ENCODE results near the gene ARPP19.
A peak's percentile ranks its signal among the peaks of the same experiment; 100 is the strongest.
"Not testable (repeated sequence)": the region's sequence is repeated elsewhere in the genome, so short reads cannot be mapped to it uniquely, and the experiment has no call there.

The ARPP19 gene

DNA sequence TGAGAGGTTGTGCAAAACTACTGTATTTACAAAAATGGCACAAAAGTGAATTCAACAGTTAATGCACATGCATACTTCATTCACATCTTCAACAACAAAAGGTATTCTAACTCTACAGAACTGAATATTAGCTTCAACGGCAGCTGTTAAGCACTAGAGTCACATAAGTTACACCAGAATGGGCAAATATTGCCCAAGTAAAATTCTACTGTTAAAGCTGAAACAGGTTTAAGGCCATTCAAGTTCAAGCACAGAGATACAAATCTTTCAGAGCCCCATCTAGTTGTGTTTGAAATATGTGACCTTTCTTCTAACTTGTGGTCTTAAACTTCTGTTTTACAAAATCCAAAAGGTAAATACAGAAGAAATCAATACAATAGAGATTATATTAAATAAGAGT is 17.6 kb downstream of the ARPP19 start:
- not testable (repeated sequence) for DNase-seq

DNA sequence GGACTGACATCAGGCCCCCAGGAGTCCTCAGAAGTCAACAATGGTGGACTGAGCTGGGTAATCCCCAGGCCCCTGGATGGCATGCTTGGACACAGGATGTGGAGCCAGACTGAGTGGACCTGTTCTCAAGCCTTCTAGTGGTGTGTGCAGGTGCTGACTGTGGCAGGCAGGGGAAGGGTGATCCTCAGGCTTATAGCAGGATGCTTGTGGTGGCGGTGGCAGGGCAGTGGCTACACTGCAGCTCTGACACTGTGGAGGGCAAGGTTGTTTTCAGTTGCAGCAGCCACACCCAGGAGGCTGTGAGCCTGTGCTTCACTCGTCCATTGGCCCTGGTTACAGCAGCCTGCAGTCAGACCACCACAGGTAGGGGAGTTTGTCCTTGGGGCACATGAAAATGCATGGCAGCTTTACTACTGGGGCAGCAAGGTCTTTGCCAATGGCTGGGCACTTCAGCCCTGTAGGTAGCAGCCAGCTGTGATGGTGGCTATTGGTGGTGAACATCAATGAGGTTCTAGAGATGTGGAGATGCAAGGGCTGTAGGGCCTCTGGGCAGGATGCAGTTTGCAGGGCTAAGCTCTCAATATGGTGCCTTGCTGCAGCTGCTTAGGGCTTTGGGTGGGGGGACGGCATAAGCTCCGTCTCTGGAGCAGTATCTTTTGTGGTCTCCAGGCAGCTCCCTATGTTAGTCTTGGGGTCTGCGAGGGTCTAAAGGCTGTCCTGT is 22.6 kb downstream of the ARPP19 start:
- DNase-seq, result no peak

DNA sequence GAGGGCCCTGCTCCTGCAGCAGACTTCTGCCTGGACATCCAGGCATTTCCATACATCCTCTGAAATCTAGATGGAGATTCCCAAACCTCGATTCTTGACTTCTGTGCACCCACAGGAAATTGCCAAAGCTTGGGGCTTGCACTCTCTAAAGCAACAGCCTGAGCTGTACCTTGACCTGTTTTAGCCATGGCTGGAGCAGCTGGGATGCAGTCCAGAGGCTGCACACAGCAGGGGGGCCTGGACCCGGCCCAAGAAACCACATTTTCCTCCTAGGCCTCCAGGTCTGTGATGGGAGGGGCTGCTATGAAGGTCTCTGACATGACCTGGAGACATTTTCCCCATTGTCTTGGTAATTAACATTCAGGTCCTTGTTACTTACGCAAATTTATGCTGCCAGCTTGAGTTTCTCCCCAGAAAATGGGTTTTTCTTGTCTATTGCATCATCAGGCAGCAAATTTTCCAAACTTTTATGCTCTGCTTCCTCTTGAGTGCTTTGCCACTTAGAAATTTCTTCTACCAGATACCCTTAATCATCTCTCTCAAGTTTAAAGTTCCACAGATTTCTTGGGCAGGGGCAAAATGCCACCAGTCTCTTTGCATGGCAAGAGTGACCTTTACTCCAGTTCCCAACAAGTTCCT is 28.3 kb downstream of the ARPP19 start:
- no peak for DNase-seq

GRCh38 chr15:52537459-52537858 is 31.4 kb downstream of the ARPP19 start:
- no peak for DNase-seq

DNA sequence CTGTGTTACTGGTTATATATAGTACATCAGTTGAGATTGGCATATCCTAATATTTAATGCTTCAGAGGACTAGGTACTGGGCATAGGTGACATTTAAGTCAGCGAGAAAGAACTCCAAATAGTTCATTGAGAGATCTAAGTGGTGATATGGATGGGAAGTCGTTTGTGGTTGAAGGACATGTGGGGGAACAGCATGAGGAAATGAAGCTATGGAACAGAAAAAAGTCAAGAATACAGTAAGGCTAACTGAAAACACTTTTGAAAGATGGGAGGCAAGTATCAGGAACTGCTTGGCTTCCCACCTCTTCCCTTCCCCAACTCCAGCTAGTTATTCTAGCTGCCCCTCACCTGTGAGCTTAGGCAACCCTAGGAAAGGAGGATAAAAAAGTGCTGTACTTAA is 36.4 kb downstream of the ARPP19 start:
- DNase-seq, result peak in 2 of 4 experiments; percentile 13 to 30

DNA sequence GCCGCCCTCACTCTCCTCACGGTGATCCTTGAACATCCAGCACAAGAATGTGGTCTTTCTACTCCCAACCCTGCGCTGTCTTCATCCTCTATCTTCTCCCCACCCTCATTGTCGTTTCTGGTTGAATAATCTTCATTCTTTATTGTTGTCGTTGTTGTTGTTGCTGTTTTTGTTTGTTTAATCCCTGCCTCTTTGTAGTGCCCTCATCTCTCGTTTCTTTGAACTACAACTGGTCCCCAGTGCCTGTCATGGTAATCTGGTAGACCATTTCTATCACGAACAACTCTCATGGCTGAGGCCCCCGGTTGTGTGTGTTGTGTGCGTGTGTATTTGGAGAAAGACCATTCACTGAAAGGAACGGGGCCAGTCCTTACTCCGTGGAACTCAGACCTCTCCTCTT is 38.9 kb downstream of the ARPP19 start:
- DNase-seq, result no peak

- DNase-seq, result no peak
Measured at GRCh38 chr15:52529341-52529924, 39.4 kb downstream of the ARPP19 start.

GRCh38 chr15:52528564-52529340 is 40.1 kb downstream of the ARPP19 start, which contains the start of gene MYO5A:
Gene MYO5A (minus strand): TSS chr15:52528880. CDS start chr15:52528806, 74 bp downstream.
- DNase-seq, result peak; percentile 79 to 94 (median 88)

- peak; percentile 44 to 73 (median 68) for DNase-seq
Measured at GRCh38 chr15:52527911-52528563, 40.8 kb downstream of the ARPP19 start.

DNA sequence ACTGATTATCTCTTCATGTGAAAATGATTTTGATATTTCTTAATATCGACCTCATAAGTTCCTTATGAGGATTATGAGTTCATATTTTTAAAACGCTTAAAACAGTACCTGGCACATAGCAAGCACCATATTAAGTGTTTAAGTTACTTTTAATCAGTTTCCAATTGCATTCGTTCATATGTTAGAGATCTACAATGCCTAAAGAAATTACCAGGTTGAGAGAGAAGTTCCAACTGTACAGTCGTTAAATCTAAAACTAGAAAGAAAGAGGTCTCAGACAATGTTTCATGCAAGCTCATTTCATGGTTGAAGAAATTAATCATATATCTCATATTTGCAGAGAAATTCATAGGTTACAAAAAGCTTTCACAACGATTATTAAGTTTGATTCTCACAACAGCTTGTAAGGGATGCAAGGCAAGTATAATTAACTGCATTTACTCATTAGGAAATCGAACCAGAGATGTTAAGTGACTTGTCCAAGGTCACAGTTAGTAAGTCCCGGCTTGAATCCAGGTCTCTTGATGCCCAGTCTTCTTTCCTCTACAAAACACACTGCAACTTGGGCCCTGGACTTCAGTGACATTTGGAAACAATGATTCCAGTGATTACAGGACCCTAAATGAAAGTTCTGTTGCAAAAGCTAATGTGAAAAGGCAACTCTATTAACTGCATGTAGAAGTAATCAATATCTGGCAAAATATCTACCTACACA is 41.5 kb downstream of the ARPP19 start:
- no peak for DNase-seq

- DNase-seq, result no peak
Measured at GRCh38 chr15:52524223-52525136, 44.4 kb downstream of the ARPP19 start.

DNA sequence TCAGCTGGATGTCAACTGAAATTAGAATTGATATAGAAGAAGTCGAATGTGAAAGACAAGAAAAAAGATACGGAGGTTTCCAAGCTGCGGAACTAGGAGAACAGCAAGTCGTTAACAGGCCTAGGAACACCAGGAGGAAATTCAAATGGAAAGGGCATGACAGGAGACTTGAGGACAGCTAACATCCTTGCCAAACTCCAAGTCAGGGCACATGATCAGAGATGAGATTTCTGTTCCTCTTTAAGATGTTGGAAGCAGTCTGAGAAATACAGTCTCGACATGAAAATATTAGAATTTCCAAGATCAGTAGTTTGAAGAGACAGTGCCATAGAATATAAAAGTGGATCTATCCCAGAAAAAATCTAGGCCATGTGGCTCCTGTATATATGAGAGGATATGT is 45.2 kb downstream of the ARPP19 start:
- peak; percentile 43 to 74 (median 64) for DNase-seq

GRCh38 chr15:52523192-52523591 is 45.6 kb downstream of the ARPP19 start:
- no peak for DNase-seq

DNA sequence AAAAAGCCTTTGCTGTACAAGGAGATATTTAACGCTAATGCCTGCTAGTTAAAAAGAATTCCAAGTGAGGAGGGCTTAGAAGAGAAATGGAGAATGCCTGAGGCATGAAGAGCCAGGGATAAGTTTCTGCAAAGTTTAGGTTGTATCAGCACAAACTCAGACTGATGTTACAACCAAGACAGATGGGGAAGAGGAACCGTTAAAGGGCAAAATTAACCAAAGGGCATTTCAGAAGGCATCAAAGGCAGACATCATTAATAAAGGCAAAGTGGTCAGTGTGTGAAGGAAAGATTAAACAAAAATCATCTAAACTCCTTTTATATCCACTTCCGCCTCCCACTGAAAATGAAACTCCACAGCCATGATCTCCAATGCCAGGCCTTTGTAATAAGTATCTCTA is 47.1 kb downstream of the ARPP19 start:
- DNase-seq, result peak in 3 of 4 experiments; percentile 23 to 64 (median 57)

DNA sequence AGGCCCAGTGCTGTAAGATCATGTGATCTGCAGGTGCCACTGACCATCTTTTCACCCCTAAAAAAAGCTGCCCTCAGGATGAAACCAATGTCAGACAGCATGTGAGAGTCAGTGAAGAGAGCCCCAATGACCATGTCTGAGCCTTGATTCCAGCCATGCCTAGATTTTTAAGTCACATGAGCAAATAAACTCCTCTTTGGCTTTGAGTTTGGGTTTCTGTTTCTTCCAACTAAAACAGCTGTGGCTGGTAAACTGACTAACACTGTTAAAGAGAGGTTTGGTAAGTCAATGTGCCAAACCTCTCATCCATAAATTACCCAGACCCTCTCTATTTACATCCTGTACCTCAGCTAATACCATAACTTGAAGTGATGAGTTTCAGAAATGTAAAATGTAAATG is 48.4 kb downstream of the ARPP19 start:
- DNase-seq, result no peak

DNA sequence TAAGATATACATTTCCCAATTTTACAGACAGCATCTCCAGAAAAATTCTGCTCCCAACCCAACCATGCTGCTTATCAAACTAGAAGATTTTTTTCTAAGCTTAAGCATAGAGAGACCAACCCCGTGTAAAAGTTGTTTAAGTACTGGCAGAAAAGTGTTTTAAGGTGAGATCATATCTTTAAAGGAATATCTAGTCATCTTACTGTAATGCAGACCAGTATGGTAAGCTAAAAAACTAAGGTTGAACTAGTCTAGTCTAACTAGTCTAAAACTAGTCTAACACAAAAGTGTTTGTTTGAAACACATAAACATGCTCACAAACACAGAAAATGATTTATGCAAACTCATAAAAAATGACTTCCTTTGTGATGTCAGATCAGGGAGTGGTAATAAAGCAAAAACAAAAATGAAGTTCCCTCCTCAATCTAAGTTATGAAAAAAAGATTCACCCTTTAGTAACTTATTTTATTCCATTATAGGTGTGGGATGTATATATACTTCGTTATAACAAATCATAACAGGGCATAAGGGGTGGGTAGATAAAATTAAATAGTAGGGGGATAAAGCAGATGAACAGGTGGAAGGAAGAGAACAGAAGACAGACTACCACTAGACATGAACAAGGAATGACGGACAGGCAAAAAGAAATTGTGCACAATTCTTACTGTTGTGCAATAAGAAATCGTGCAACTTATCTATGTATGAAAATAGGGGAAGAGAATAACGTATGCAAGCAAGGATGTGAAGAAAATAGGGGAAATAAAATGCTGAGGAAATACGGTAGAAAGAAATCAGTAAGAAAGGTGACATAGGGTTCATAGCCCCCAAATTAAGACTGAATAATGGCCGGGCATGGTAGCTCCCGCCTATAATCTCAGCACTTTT is 50.1 kb downstream of the ARPP19 start:
- peak; percentile 22 to 72 (median 50) for DNase-seq

GRCh38 chr15:52517014-52517413 is 51.8 kb downstream of the ARPP19 start:
- no peak for DNase-seq

DNA sequence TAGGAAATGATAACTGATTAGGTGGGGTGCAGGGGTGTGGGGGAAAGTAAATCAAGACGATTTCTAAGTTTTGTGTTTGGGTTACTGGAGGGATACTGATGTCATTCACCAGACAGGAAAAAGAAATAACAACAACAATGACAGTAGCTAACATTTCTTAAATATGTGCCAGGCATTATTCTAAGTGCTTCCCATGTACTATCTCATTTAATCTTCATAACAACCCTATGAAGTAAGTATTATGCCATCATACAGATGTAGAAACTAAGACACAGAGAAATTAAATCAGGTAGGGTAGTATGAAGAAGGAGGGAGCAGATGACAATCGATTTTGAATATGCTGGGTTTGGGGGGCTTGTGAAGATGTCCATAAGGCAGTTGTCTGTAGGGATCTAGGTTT is 53.5 kb downstream of the ARPP19 start:
- DNase-seq, result no peak

DNA sequence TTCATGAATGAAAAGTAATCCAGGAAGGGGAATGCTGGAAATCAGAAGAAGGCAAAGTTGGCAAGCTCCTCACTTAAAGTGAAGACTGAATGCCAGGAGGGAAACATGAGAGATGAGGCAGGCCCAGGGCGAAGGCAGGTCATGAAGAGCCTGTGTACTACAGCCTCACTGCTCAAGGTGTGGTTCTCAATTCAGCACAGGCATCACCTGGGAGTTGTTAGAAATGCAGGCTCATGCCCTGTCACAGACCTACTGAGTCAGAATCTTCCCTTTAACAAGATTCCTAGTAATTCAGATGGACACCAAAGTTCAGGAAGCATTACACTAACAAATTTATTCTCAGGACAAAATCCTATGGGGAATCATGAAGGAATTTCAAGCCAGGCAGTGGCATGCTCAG is 54.3 kb downstream of the ARPP19 start:
- DNase-seq, result no peak

- DNase-seq, result peak; percentile 18 to 68 (median 44)
Measured at GRCh38 chr15:52512869-52513268, 56.0 kb downstream of the ARPP19 start.
